ENCODE results near the gene NUP210L.

GRCh38 chr1:154190550-154190949 lies 35.7 kb upstream of the NUP210L start:
- TF ChIP-seq POLR2A (IDR thresholded peaks at IDR 0.05), result no peak
- TF ChIP-seq CTCF (IDR thresholded peaks at IDR 0.05), result no peak

Data from lower leg skin (tissue), 3 donors.